Measurements from ENCODE around the gene APOA4.

GRCh38 chr11:116849060-116849459 lies 26.0 kb upstream of the APOA4 start:
- no peak for TF ChIP-seq MEF2A (IDR thresholded peaks at IDR 0.05; ENCODE audit: borderline replicate concordance, low read depth)
- TF ChIP-seq CTCF (IDR thresholded peaks at IDR 0.05) = no peak
- TF ChIP-seq RFX5 (IDR thresholded peaks at IDR 0.05; ENCODE audit: low read length) = no peak

All from SK-N-SH (cell line).